GM21390 (cell line): ENCODE measurements around the gene MLLT1.

Source experiments
- ATAC-seq: cut with Tn5 transposase; IDR thresholded peaks from one replicate; pipeline ENCODE4 v1.9.1; 2021; ENCODE audit not compliant: unreplicated experiment

Gene MLLT1

DNA sequence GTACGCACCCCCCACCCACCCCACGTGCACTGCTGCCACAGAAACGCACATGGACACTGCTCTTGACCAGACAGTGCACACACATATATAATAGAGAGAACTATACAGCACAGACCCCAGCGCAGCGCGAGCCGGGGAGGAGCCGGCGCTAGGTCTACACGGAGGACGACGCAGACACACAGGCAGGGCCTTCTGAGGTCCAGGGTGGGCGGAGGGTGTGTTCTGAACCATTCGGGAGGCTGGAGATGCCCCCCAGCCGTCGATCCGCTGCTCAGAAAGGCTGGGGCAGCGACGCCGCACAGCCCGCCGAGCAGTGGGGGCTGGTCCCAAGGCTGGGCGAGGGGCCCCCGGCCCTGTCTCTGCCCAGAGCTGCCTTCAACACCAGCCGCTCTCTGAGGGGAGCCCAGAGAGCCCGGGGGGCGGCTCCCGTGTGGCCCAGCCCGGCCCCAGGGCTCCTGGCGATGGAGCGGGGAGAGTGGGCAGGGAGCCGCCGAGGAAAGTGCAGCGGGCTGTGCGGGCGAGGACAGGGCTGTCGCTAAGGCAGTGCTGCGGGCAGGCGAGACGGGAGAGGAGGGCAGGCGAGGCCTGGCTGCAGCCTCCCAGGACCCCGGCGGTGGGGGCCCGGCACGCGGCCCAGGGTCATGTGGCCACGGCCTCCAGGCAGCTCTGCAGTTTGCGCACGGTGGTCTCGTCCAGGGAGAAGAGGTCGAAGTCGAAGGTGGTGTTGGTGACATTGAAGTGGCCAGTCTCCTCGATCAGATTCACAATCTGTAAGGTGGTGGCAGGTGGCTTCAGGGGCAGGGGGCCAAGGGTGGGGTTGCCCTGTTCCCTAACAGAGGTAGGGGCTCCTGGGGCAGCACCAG is 67.1 kb downstream of the MLLT1 start:
- ATAC-seq, result no peak

DNA sequence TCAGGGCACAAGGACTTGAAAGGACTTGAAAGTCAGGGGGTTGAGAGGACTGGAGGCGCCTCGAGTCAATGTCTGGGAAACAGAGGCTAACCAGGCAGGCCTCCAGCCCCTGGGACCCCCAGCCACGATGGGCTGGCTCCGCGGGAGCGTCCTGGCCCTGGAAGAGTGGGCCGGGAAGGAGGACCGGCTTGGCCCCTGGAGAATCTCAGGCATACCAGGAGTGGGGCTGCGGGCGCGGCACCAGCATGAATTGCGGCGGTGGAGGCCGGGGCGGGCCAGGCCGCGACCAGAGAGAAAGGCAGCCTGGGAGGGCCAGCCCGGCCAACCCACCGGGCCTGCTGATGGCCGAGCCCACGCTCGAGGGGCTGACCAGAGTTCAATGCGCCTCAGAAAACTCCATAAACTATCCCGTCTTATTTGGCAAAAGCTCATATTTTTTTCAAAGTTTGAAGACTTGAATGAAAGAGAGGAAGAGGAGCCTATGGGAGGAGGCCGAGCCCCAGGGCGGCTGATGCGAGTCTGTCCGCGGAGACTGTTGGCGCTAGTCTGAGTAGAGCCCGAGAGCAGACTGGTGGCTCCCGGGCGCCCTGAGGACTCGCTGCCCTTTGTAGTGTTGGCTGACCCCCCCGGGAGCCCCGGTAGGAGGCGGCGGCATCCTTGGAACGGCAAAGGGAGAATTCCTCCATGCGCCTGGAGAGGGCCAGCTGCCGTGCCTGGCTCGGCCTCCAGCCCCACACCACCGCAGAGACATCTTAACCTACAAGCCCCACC is 68.0 kb downstream of the MLLT1 start:
- no peak for ATAC-seq

DNA sequence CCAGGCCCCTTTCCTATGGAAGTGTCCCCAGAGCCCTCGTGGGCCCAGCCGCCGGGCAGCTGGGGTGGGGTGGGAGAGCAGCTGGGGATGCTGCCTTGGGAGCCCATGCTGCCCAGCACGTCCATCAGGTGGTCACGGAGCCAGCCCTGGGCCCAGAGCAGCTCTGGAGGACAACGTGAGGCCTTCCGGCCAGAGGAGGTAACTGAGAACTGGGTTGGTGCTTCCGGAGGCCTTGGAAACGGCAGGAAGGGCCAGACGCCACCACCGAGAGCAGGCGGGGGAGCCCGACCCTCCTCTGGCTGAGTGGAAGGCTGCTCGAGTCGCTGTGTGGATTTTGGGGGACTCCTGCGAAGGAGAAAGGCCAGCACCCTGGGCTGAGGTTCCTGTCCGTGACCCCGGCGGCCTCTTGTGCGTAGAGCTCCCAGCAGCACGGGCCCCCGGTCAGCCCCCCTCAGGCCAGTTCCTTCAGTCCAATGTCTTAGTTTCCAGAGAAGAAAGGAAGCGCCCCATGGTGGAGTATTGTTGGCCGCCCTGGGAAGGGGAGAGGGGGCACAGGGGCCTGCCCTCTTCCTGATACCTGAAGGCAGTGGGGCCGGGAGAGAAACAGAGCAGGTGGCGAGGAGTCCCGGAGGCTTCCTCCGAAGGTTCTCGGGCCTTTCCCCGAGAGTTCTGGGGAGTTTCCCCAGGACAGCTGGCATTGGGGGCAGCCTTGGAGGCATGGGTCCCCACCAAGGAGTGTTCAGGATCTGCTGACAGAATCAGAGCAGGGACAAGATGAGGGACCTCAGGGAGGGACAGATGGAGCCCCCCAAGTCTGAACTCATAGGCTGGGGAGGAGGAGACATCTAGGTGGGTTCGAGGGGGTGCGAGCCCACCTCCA is 68.8 kb downstream of the MLLT1 start:
- no peak for ATAC-seq

DNA sequence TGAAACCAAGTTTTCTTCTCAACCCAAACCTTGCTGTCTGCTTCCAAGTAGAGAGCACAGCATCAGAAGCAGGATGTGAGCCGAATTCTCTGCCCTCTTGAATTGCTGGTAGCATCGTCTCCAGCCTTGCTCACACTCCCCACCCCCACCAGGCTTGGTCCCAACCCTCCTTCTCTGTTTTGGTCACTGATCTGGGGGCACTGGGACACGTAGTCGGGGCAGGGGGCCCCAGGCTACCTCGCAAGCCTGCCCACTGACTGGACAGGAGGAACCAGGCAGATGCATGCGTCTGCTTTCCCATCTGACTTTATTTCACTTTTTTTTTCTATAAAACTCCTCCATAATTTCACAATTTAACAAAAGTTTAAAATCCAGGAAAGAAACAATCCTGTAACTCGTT is 69.7 kb downstream of the MLLT1 start:
- ATAC-seq, result no peak

DNA sequence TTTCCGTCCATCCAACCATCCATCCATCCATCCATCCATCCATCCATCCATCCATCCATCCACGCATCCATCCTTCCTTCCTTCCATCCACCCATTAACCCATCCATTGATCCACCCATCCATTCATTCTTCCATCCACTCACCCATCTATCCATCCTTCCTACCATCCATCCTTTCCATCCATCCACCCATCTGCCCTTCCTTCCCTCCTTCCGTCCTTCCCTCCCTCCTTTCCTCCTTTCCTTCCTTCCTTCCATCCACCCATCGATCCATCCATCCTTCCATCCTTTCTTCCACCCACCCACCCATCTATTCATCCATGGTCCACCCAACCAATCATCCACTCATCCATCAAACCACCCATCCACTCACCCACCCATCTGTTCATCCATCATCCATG is 70.1 kb downstream of the MLLT1 start:
- ATAC-seq, result no peak

DNA sequence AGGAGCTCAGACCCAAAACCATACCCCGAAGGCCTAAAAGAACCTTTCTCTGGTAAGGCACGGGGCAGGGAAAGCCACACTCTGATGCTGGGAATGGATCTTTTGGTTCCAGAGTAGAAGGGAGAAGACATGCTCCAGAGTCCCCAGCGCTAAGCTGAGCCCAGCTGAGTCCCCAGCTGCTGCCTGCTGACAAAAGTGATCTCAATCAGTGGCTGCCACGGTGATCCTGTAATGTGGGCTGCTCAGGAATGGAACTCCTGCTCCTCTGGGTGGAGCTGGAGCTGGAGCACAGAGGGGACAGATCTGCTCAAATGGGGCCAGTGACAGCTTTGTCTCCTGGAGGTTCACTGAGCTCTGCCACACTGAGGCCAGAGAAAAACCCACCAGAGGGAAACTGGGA is 70.5 kb downstream of the MLLT1 start:
- ATAC-seq, result no peak

DNA sequence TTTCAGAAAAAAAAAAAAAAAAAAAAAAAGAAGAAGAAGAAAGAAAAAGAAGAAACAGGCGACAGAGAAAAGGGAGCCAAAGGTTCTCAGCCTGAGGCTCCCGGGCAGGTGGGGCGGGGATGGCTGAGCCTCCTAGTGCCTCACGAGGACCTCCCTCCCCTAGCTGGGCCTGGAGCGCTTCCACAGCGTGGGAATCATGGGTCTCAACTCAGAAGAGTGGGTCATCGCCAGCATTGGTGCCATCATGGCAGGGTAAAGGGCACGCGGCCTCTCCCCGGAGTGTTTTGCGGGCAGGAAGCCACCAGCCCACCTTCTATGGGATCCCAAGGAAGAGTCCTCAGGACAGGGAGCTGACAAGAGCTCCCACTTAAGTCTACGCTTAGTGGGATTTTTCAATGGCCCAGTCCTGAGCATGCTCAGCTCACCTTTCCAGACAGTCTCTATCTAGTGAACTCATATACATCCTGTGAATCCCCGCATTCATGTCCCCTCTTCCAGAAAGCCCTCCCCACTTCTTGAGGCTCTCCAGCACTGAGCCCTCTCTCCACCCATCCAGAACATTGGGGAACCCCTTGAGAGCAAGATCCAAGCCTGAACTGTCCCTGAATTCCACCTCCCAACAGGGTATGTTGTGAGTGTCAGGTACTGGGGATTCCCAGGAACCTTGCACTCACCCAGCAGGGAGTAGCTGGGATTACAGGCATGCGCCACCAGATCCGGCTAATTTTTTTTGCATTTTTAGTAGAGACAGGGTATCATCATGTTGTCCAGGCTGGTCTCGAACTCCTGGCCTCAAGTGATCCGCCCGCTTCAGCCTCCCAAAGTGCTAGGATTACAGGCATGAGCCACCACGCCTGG is 74.7 kb downstream of the MLLT1 start:
- no peak for ATAC-seq

DNA sequence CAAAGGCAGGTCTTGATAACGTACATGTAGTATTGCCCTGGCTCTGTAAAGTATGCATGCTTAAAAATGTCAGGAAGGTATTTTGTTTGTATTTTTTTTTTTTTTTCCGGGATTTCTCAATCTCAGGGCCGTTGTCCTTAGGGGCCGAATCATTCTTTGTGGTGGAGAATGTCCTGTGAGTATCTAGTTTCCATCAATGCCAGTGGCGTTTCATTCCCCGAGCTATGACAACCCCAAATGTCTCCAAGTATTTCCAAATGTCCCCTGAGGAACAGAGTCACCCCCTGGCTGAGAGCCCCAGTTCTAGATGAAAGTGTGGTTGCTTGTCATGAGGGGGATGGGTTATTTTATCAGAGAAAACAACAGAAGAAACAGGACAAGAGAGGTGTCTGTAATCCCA is 75.6 kb downstream of the MLLT1 start:
- no peak for ATAC-seq

DNA sequence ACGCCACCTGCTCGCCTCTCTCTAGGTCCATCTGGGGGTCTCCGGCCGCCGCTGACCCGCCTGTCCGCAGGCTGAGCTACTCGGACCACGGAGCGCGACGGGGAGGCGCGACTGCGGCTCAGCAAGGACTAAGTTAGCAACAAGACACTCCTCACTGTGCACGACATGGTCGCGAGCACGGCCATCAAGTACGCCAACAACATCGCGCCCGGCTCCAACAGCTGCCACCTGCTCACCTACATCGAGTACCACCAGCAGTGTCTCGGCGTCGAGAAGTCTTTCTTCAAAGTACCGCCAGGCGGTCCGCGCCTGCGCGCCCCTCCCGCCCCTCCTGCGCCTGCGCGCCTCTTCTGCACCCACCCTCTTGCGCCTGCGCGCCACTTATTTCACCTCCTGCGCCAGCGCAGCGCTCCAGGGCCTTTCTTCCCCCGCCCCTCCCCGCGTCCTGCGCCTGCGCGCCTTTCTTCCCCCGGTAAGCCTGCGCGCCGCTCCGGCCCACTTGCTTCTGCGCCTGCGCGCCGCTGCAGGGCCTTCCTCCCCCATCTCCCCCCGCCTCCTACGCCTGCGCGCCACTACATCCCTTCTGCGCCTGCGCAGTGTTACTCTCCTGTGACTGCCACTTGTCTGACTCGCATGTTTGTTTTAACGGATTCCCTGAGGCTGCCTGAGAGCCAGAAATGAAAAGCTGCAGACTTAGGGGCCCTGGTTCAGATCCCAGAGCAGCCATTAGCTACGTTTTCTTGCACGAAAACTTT is 80.4 kb downstream of the MLLT1 start:
- ATAC-seq, result peak; percentile 66

DNA sequence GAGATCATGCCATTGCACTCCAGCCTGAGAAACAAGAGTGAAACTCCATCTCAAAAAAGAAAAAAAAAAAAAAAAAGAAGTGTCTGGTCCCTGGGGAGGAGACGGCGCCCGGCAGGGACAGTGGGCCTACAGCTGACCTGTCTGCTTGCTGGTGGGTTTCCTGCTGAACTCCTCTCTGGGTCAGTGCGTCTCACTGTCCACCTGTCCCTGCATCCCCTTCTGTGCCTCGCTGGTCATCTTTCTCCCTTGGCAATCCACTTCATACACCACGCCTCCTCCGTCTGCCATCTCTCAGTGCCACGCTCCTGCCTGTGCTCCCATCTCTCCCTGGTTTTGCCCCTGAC is 80.9 kb downstream of the MLLT1 start:
- ATAC-seq, result no peak

DNA sequence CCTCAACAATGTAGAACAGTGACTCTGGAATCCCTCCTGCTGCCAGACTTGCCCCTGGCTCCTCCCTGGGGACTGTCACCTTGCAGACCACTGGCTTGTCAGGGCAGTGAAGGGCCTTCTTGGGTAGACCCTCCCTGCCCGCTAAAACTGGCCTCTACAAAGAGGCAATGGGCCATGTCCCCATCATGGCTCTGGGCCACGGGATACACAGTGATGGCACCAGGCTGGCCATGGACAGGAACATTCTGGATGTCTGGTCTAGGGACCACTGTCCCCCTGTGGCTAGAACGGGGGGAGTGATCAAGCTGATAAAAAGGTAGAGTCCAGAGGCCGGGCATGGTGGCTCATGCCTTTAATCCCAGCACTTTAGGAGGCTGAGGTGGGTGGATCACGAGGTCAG is 83.4 kb downstream of the MLLT1 start:
- ATAC-seq, result no peak

DNA sequence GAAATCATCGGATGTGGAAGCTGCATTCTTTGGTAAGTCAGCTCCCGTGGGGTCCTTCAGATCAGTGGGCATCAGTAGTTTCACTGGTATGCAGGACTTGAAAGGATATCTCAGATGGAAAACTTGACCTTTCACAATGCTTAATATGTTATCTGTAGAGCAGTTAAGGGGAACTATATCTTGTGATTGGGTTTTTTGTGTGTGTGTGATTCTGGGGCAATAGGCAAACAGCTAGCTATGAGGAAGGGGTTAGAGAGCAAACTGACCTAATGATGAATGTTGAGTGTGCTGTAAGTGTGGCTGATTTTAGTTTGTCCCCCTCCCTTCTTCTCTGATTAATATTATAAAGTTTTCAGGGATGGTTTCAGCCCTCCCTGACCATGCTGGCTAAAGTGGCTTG is 91.0 kb downstream of the MLLT1 start:
- no peak for ATAC-seq

DNA sequence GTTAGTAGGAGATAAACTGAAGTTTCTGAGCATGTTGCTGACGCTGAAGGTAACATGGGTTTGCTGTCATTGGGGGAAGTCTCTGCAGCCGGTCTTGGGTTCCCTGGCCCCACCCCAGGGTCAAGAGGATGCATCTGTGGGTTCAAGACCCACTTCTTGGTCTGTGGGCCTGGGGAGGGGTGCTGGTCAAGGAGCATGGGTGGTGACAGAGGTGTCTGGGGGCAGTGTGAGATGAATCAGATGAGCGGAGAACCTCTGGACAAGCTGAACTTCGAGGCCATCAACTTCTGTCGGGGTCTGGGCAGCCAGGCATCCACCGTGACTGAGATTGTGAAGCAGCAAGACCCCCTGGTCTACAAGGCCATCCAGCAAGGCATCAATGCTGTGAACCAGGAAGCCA is 92.4 kb downstream of the MLLT1 start:
- ATAC-seq, result no peak

DNA sequence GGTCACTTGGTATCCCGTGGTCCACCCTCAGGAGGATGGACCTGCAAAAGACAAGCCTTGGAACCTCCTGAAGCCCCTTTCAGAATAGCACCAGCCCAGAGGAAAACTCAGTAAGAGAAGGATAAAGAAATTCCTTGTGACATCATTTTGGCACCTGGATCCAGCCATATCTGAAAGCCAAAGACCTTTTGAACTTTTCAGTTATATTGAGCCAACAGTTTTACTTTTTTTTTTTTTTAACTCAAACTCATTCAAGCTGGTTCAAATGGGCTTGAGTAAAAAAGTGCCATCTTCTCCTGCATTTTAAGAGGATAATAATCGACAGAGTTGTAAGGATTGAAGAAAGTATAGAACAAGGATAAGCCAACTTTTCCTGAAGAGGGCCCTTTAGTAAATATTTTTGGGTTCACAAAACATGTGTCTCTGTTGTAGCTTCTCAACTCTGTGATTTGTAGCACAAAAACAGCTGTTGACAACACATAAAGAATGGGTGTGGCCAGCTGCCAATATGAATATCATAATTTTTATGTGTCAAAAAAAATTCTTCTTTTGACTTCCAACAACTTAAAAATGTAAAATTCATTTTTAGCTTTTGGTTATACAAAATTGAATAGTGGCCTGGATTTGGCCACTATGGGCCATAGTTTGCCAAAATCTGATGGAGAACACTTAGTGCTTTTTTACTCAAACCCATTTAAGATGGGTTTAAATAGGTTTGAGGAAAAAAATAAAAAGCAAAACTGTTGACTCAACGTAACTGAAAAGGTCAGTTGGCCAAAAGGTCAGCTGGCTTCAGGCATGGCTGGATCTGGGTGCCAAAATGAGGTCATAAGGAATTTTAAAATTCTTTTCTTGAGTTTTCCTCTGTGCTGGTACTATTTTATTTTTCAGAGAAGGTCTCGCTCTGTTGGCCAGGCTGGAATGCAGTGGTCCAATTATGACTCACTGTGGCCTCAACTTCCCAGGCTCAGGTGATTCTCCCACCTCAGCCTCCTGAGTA is 93.6 kb downstream of the MLLT1 start:
- no peak for ATAC-seq

DNA sequence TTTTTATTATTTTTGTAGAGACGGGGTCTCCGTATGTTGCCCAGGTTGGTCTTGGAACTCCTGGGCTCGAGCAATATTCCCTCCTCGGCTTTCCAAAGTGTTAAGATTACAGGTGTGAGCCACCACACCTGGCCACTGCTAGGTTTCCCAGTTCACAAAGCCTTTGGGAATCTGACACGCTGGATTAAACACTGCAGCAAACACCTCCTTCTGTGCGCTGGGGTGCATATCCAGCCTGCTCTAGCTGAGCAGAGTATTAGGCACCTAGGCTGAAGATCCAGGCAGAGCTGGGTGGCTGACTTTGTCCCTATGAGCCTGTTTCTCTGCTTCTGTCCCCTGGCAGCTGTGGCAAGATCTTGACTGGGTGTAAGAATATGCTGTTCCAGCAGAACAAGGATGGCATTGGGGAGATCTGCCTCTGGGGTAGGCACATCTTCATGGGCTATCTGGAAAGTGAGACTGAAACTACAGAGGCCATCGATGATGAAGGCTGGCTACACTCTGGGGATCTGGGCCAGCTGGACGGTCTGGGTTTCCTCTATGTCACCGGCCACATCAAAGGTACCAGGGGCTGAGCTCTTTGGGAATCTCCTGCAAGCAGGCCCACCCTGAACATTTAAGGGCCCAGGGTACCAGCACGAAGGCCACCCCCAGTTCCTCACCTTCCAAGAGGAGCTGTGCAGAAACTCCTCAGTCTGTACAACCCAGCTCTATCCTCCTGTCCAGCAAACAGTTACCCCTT is 94.5 kb downstream of the MLLT1 start:
- ATAC-seq, result no peak

DNA sequence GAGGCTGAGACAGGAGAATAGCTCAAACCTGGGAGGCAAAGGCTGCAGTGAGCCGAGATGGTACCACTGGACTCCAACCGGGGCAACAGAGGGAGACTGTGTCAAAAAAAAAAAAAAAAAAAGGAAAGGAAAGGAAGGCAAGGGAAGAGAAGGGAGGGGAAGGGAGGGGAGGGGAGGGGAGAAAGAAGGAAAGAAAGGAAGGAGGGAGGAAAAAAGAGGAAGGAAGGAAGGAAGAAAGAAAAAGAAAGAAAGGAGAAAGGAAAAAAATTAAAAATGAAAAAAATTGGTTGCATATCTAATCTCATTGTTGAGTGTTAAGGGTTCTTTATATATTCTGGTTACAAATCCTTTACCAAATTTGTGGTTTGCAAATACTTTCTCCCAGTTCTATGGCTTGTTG is 98.7 kb downstream of the MLLT1 start:
- ATAC-seq, result no peak

DNA sequence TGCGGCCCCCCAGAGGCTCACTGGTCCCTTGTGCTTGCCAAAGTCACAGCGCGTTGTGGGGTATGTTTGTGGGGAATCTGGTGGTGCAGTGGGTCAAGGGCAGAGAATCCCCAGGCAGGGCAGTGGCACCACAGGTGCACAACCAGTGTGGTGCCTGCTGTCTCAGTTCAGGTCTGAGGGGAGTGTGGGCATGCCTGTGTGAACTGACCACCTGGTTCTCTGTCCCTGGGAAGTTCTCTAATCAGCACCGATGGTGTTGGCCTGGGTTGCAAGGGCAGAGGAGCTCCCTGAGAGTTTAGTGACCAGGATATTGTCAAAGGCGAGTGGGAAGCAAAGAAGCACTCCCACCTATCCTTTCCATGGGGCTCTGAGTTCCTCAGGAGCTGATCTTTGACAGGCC is 106.6 kb downstream of the MLLT1 start:
- ATAC-seq, result no peak
